ENCODE data around the gene TBC1D25.

- no peak for TF ChIP-seq CTCF (IDR thresholded peaks at IDR 0.05; ENCODE audit: insufficient read depth, low read depth, low read length)
- TF ChIP-seq EZH2 (IDR thresholded peaks at IDR 0.05; ENCODE audit: insufficient read depth, low read length) = no peak
These were observed 49.6 kb upstream of the TBC1D25 start for GRCh38 chrX:48489892-48490291.

All from astrocyte (in vitro differentiated cells and primary cell).